Mesenteric fat pad (tissue), 1 donor: Measurements from ENCODE around the gene TNNT2. TPM values are rescaled to one million over a fixed set of nuclear protein-coding genes. Genes with fewer than 3 reads are reported as not detected.

Experiments used
- DNase-seq: peaks from one replicate; pipeline ENCODE4 v3.0.0-alpha.2; 2020; ENCODE audit warnings: low spot score
- total RNA-seq: library from RNA; stranded (reverse); fragmentation: NEBNext Ultra II Directional; extraction: Animal tissue kit (Norgen Biotek cat#: 25700); gene quantifications from one replicate; pipeline ENCODE4 v1.2.1, GENCODE V29; 2021
- donor health status: DM: yes; HTN: yes; CAD: no.

TNNT2 gene
- total RNA-seq, 1 donor from 2014 or later: not detected

DNA sequence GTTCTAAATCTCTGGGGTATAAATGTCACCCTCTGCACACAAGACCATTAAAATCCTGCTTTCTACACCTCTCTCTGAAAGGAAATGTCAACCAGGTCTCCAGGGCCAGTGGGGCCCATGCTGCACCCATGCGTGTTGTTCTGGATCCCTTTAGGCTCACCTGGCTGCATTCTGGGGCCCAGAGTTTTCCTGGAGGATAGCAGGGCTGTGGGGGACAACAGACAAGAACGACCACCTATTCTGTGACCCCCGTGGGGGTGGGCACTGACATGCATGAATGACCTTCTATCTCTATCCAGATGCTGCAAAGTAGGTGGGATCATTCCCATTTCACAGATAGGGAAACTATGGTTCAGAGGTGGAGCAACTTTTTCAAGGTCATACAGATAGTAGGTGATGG is 41.6 kb downstream of the TNNT2 start:
- DNase-seq: no peak

DNA sequence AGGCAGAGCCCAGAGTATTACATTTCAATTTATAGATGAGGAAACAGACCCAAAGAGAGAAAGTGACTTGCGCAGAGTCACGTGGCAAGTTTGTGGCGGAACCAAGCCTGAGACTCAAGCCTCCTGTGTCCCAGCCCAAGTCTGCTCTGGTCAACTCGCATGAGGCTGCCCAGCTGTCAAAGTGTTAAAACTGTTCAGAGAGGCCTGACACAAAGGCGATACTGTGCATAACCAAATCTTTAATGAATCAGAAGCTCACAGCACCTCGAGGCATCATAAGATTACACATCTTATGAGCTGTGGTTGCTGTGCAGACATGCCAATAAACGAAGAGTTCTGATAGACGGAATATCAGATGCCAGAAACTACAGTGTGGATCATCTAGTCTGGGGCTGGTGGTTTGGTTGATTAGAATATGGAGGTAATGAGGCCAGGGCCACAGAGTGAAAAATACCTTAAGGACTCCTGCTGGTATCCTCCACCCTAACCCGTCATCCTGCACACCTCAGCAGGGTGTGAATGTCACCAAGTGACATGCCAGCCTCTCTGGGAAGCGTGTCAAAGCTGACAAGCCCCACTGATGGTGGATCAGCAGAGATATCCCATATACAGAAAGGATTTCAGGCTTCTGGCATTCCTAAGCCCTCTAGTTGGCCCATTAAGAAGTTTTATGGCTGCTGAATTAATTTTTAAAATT is 42.2 kb downstream of the TNNT2 start:
- no peak for DNase-seq

DNA sequence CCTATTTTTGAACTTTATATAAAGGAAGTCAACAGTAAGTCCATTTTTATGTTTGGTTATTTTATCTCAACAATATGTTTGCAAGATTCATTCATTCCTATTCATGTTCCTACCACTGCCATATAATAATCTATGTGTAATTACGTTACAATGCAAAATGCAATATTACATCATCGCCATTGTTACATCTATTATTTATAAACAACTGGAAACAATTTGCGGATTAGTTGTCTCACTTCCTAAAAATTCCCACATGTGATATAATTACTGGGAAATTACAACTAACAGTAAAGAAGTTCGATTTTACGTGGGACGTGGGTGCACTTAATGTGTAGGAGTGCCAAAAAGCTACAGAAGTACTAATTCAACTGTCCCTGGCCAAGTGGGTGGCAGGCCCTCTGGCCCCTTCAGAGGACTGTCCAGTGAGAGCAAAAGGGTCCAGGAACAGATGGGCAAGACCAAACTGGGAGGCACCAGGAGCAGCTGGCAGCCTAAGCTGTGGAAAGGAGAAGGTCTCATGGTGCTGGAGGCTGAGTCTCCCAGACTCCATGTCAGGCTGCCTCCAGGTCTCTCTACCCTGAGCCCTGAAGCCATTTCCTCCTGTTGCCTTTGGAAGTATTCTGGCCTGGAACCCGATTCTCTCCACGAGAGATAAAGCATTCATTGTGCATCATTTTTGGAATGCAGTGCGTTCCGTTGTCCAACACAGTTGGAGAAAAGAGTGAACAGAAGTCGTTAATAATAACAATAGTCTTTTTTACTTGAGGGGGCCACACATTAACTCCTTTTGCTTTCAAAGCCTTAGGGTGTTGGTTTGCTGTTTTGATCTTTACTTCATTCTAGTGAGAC is 42.9 kb downstream of the TNNT2 start:
- DNase-seq: no peak

DNA sequence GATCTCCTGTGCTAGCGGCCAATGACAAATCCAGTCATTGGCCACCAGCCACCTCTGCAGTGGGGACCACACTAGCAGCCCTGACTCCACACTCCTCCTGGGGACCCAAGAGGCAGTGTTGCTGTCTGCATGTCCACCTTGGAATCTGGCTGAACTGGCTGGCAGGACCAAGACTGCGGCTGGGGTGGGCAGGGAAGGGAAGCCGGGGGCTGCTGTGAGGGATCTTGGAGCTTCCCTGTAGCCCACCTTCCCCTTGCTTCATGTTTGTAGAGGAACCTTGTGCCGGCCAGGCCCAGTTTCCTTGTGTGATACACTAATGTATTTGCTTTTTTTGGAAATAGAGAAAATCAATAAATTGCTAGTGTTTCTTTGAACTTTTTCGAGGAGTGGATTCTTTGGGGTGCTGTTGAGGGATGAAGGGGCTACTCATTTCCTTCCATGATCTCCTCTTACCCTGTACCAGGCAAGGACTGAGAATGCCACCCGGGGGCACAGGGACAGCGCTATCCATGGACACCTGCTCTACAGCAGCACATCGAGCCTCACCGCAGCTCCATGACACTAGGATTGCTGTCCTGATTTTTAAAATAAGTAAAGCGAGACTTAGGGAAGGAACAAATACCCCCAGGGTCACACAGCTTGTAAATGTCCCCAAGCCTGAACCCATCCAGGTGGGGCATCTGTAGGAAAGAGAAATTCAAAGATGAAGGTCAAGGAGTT is 44.7 kb downstream of the TNNT2 start:
- no peak for DNase-seq

DNA sequence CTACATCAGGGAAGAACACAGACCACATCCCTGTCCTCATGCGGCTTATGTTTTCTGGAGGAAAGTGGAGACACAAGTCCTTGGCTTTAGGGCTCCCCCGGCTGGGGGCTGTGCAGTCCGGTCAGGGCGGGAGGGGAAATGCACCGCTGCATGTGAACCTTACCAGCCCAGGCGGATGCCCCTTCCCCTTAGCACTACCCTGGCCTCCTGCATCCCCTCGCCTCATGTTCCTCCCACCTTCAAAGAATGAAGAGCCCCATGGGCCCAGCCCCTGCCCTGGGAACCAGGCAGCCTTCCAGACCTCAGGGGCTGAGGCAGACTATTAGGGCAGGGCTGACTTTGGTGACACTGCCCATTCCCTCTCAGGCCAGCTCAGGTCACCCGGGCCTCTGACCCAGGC is 45.5 kb downstream of the TNNT2 start:
- DNase-seq: no peak

DNA sequence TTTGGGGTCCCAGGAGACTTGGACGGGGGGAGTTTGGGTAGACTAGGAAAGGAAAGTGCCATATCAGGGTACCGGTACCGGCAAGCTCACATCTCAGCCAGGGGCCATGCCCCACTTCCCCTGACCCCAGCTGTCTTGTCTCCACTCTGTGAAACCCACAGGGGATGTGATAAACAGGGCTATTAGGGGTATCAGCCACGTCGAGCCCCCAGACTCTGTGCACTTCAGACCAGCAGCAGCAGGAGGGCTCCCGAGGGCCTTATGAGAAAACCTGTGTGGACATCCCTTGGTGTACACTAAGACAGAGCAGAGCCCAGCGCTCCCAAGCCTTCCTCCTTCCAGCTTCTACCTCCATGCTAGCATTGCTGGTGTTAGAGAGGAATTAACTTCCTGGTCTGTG is 46.3 kb downstream of the TNNT2 start:
- DNase-seq: no peak

DNA sequence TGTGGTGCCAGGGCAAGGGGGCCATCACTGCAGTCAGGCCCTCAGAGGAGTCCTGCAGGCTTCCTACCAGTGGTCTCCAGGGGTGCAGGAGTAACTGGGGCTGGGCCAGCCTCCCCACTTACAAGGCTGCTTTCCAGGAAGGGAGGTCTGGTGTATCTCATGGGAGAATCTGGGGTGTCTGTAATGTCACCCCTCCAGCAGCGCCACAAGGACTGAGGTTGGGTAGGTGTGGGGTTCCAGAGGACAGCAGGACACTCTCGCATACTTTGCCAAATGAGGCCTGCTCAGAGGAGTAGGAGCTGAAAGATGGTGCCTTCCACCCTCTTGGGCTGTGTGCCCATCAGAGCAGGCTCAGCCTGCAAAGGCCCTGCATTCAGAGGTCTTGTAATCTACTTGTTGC is 46.9 kb downstream of the TNNT2 start:
- no peak for DNase-seq

DNA sequence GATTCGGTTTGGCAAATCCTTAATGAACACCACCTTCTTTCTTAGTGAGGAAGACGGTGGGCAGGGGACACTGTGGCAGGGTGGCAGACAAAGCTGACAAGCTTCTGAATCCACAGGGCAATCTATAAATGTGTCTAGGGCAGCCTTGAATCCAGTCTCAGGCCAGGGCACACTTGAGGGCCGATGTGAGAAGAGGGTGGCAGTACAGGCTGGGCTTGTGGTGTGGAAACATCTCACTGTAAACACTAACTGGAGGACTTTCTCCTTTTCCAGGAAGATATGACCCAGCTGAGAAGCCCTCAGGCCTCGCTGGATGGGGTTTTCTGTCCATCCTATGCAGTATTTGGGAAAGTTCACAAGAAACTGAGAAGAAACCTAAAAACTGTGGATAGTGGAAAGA is 47.7 kb downstream of the TNNT2 start:
- DNase-seq: no peak

DNA sequence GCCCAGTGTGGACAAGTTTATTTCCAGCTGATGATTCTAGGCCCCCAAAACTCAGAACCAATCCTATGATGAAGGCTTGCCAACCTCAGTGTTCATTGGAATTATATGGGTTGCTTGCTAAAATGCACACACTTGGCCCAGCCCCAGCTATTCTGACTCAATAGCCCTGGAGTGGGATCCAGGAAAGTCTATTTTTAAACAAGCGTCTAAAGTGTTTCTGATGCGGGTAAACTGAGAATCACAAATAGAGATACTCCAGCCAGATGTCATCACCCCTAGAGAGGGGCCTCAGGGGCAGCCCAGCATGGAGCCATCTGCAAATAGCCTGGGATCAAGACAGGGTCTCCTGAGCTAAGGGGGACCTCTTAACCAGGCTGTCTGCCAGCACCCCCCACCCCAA is 48.2 kb downstream of the TNNT2 start:
- no peak for DNase-seq

DNA sequence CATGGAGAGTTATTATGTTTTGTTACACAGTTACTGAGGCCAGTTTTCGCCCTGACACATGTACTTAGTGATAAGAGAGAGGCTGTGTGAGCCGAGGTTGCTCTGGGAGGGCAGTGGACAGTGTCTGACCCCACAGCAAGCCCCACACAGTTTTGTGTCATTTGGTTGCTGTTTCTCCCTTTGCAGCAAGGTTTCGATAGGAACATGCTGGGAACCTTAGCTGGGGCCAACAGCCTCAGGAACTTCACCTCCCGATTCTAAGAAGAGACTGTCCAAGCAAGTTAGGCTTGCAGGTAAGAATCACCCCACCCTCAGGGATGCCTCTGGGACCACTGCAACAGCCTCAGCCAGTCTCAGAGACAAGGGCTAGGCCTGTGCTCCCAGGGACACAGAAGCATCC is 48.9 kb downstream of the TNNT2 start:
- DNase-seq: no peak

DNA sequence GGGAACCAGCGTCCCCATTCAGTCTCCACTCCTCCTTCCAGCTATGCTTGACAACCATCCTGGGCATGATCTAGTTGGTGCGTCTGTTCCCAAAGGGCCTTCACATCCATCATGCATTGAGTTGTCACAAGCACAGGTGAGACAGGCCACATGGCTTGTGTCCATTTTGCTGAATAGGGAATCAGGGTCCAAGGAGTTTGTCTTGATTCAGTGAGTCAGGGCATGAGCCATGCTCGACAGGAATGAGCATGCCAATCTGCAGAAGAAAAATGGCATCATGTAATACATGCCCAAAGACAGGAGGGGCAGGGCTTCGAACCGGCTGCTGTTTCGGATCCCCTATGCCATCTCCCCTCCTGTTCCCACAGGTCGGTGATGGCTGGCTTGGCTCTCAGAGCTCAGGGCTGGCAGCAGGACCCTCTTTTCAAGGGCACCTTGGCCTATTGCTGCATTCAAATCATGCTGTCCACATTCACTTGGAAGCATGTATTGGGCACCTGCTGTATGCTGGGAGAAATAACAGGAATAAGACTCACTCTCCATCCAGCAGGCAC is 49.7 kb downstream of the TNNT2 start:
- no peak for DNase-seq

DNA sequence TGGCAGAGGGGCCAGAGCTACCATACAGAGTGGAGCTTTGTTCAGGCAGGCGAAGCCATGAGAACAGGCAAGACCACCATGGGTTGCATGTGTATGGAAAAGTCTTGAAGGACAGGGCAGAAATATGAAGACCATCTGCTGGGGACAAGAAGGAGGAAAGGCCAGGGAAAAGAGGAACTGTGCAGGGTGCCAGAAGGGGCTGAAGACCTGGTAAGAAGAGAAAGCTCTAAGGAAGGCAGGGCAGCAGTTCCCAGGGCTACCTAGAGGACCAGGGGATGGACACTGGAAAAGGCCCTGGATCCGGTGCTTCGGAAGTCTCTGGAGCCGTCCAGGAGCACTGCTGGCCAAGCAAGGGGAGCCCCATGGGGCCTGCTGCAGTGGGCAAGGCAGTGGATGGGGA is 50.8 kb downstream of the TNNT2 start:
- no peak for DNase-seq

DNA sequence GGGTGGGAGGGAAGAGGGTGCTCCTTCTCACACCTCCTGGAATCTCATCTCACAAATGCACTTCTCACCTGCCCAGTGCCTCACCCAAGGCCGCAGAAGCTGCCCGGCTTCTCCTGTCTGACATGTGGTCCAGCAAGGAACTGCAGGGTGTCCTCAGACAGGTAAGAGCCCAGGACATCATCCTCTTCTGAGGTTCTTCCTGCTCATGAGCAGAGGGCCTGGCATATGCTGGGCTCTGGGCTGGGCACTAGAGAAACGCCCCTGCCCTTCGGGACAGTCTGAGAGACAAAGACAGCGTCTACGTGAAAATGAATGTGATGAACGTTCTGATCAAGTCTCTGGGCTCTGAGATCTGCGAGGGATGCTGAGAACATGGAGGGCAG is 51.8 kb downstream of the TNNT2 start:
- no peak for DNase-seq

DNA sequence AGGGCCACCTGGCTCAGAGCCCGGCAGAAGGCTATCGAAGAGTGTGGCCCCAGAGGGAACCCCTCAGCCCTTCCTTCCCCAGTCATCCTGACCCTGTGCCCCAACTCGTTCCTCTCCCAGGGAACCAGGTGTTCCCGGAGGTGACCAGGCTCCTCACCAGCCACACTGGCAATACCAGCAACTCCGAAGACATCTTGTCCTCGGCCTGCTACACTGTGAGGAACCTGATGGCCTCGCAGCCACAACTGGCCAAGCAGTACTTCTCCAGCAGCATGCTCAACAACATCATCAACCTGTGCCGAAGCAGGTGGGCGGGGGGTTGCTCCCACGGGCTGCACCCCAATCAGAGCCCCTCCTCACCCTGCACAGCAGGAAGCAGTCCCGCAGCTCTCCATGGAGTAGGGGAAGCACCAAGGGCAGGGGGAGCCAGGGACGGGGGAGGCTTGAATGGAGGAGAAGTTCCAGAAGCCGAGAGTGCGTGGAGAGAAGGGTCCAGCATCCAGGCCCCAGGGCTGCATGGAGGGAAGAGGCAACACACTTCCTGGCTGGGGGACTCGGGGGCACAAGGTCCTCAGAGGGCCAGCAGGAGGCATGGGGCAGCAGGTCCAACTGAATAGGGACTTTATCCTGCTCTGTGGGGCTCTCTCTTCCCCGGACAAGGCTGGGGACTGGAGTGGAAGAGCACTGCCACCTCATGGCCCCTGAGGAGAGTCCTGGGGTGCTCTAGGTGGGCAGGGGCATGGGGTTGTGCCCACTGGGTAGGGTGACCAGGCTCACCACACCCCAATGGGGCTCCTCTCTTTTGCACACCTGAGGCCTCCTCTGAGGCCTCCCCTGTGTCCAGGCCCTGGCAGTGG is 52.4 kb downstream of the TNNT2 start:
- no peak for DNase-seq

DNA sequence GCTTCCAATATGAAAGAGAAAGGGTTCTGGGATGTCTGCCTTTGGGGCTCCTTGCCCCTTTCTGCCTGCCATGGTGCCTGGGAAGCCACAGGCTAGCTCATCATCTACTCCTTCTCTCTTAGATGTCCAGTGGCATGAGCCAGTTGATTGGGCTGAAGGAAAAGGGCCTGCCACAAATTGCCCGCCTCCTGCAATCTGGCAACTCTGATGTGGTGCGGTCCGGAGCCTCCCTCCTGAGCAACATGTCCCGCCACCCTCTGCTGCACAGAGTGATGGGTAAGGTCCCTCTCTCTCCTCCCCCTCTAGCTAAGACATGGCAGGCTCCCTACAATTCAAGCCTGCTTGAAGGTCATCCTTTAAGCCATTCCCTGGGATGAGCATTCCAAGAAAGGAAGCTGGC is 53.2 kb downstream of the TNNT2 start:
- no peak for DNase-seq

DNA sequence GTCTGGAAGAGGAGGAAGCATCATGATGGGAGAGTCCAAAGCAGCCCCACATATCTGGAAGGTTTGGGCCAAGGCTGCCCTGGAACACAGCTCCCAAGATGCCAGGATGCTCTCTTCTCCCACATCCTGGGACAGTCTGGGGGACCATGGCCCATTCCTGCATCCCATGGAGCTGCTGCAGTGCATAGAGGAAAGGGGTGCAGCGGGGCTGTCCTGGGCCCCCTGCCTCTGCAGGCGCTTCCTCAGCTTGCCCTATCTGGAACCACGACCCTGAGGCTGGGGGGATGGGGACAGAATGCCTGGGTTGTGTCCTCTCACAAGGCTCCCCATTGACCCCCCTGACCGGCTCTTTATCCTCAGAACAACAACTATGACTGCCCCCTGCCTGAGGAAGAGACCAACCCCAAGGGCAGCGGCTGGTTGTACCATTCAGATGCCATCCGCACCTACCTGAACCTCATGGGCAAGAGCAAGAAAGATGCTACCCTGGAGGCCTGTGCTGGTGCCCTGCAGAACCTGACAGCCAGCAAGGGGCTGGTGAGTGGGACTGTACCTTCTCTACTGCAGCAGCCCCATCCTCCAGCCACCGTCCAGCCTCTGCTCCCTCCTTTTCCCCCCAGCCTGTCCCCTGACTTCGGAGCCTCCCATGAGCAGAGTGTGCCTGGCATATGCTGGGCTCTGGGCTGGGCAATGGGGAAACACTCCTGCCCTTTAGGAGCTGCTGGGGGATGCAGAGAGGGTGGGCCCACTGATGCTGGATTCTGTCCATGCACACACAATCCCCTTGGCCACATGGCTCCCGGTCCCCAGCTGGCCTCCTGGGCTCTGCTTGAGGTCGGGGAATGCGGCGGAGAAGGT is 54.6 kb downstream of the TNNT2 start:
- DNase-seq: no peak

DNA sequence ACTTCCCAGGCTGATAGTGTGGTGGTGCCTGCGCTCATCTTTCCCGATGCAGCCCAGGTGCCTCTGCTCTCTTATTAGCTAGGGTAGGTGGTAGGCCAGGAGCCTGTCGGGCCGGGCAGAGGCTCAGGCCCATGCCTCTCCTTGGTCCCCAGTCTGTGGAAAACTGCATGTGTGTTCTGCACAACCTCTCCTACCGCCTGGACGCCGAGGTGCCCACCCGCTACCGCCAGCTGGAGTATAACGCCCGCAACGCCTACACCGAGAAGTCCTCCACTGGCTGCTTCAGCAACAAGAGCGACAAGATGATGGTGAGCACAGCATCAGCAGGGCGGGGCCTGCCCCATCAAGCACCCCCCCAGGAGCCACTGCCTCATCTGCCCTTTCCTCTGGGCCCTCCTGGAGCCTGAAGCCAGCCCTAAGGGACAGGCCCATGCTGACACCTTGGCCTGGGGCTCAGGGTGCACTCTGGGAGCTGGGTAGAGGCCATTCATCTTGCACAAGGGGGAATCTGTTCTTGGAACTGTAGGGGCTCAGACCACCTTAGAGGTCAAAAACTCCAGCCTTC is 55.6 kb downstream of the TNNT2 start:
- no peak for DNase-seq

DNA sequence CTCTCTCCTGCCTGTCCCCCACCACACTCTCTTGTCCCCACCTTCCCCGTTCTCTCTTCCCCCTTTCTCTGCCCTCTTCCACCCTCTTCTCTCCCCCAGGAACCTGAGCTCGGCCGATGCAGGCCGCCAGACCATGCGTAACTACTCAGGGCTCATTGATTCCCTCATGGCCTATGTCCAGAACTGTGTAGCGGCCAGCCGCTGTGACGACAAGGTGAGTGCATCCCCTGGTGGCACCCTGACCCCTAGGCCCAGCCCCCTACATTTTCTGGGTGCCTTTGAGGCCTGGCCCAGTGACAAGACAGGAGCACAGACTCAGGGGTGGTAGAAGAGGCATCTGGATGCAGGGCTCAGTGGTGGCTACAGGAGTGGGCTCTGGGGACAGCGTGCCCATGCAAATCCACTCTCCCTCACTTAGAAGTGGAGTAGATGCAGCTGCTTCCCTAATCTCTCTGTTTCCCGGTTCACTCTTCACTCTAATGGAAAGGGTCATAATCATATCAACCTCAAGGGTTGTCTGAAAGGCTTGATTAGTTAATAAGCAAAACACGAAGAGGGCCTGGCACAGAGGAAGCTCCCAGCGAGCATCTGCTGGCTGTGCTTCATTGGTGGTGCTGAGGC is 57.2 kb downstream of the TNNT2 start:
- no peak for DNase-seq

DNA sequence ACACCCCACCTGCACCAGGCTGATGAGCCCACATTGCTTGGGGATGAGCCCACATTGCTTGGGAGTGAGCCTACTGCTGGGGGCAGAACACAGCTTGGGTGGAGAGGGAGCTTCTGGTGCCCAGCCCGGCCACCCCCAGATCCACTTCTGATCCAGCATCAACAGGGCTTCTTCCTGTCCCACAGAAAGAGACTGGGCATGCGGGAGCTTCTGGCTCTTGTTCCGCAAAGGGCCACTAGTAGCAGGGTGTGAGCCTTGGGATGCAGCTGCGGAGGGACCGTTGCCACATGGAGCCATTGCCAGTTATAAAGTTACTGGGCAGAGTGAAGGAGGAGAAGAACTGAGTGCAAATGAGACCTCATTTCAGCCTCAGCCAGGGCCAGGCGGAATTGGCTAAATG is 57.8 kb downstream of the TNNT2 start:
- no peak for DNase-seq
